ENCODE measurements around the gene NRIP1. TPM values are rescaled to one million over a fixed set of nuclear protein-coding genes. Genes with fewer than 3 reads are reported as not detected.

Gene NRIP1
- total and polyA plus RNA-seq, 2 donors (not counting 3 experiments of a cell fraction or from before 2014, with no cell fraction given): 2.8 to 24.0 TPM

DNA sequence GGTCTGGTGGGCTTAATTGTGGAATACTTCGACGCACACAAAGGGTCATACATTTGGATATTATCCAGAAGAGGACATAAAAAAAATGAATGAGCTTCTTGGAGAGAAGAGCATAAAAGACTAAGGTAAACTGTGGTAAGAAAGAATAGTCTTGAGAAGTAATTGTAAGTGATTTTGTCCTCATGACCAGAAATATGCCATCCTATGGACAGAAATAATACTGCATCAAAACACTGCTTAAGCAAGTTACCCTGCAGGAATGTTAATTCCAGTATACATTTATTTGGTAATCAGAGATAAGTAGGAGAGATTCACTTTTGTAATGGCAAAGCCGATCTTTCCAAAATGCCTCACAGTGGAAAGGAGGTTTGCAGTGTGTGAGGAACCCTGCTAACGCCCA lies 111.9 kb downstream of the NRIP1 start:
- Histone ChIP-seq H3K4me1 (ENCODE audit: control insufficient read depth, extremely low read depth, insufficient read depth, low read length) (peaks cover 3% of the 10 kb centered on the region), H3K27ac (ENCODE audit: insufficient read depth, low read depth, low read length) (no peak overlapping the region), H3K4me3 (replicated peaks in 1 of 3; ENCODE audit: insufficient read depth in 1 of 3, low read depth in 1 of 3, low read length in 3 of 3) (no peak overlapping the region), H3K4me2 (ENCODE audit: insufficient read depth, low read length) (no peak overlapping the region), H3K9me1 (replicated peaks; ENCODE audit: control insufficient read depth, extremely low read depth, insufficient read depth, low read length) (no peaks in the 10 kb centered on the region), H3K27me3 (ENCODE audit: control insufficient read depth in 2 of 2, insufficient read depth in 2 of 2, low read length in 2 of 2) (no peaks in the 10 kb centered on the region), H4K20me1 (replicated peaks; ENCODE audit: control insufficient read depth, extremely low read depth, insufficient read depth, low read length) (no peaks in the 10 kb centered on the region), H3K9ac (replicated peaks; ENCODE audit: extremely low read depth, insufficient read depth, low read length) (no peak overlapping the region), H3K36me3 (ENCODE audit: control insufficient read depth in 2 of 2, extremely low read depth in 1 of 2, insufficient read depth in 2 of 2, low read length in 2 of 2) (no peaks in the 10 kb centered on the region), H2AFZ (ENCODE audit: low read depth, low read length) (no peak overlapping the region), H3K79me2 (ENCODE audit: control insufficient read depth, insufficient read depth, low read length) (no peaks in the 10 kb centered on the region), H3K9me3 (replicated peaks; ENCODE audit: control insufficient read depth, insufficient read depth, low read length) (no peaks in the 10 kb centered on the region)
- POLR2A ChIA-PET: no interaction called here
- DNase-seq (ENCODE audit: low read depth, low spot score) (no peak), FAIRE-seq (no peak)
- intact Hi-C loops (cut with micrococcal nuclease) (loop anchor here (10.0 kb wide), 1 partner anchor 88 kb away; no protein-coding TSS in a partner anchor), dilution Hi-C loops (cut with MboI; ENCODE audit: extremely low pct_ligation_motif_present, low sequenced_read_pairs) (no loop called here)
- TF ChIP-seq POLR2A (IDR thresholded peaks at IDR 0.05; ENCODE audit: low read depth, low read length) (no peak), GATA2 (IDR thresholded peaks at IDR 0.05; ENCODE audit: insufficient read depth, insufficient read length, low read depth, low read length) (no peak), JUN (IDR thresholded peaks at IDR 0.05; ENCODE audit: borderline replicate concordance, insufficient read depth, insufficient read length, low read depth) (no peak), FOS (IDR thresholded peaks at IDR 0.05; ENCODE audit: borderline replicate concordance, insufficient read depth, low read length) (no peak), POLR2AphosphoS5 (IDR thresholded peaks at IDR 0.05; ENCODE audit: insufficient read depth, low read depth, low read length) (no peak), EZH2 (IDR thresholded peaks at IDR 0.05; ENCODE audit: borderline replicate concordance, low read depth, low read length, severe bottlenecking) (no peak)
- TF ChIP-seq, protein P1, sequence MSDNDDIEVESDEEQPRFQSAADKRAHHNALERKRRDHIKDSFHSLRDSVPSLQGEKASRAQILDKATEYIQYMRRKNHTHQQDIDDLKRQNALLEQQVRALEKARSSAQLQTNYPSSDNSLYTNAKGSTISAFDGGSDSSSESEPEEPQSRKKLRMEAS (IDR thresholded peaks at IDR 0.05; ENCODE audit: insufficient read depth, insufficient read length): no peak
- TF ChIP-seq, protein P2, sequence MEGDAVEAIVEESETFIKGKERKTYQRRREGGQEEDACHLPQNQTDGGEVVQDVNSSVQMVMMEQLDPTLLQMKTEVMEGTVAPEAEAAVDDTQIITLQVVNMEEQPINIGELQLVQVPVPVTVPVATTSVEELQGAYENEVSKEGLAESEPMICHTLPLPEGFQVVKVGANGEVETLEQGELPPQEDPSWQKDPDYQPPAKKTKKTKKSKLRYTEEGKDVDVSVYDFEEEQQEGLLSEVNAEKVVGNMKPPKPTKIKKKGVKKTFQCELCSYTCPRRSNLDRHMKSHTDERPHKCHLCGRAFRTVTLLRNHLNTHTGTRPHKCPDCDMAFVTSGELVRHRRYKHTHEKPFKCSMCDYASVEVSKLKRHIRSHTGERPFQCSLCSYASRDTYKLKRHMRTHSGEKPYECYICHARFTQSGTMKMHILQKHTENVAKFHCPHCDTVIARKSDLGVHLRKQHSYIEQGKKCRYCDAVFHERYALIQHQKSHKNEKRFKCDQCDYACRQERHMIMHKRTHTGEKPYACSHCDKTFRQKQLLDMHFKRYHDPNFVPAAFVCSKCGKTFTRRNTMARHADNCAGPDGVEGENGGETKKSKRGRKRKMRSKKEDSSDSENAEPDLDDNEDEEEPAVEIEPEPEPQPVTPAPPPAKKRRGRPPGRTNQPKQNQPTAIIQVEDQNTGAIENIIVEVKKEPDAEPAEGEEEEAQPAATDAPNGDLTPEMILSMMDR (IDR thresholded peaks at IDR 0.05; ENCODE audit: extremely low read depth in 1 of 2, insufficient read depth in 1 of 2, low read depth in 1 of 2, low read length in 2 of 2): no peak
- no TSS peak for BruUV-seq (replicated peaks)
- CTCF ChIA-PET: no interaction called here

Data from endothelial cell of umbilical vein (primary cell).